ENCODE measurements around the gene PDYN. TPM values are rescaled to one million over a fixed set of nuclear protein-coding genes. Genes with fewer than 3 reads are reported as not detected.
A peak's percentile ranks its signal among the peaks of the same experiment; 100 is the strongest.

The PDYN gene
- total RNA-seq, 1 donor from 2014 or later, result not detected

- no peak for TF ChIP-seq CTCF (IDR thresholded peaks at IDR 0.05; ENCODE audit: borderline replicate concordance)
- no peaks in the 10 kb centered on the region for H3K36me3 ChIP-seq
- intact Hi-C loops (cut with micrococcal nuclease), result no loop called here
- H3K9me3 ChIP-seq (replicated peaks), result peaks cover 6% of the 10 kb centered on the region
- peaks cover 41% of the 10 kb centered on the region for H3K4me1 ChIP-seq
- no peak overlapping the region for H3K27ac ChIP-seq (replicated peaks)
- DNase-seq, result no peak
- peaks cover 4% of the 10 kb centered on the region for H3K27me3 ChIP-seq (ENCODE audit: low read depth)
- no peak overlapping the region for H3K4me3 ChIP-seq
Observed at GRCh38 chr20:1938464-1939269, 55.2 kb downstream of the PDYN start.

- no peak for TF ChIP-seq CTCF (IDR thresholded peaks at IDR 0.05; ENCODE audit: borderline replicate concordance)
- H3K4me3 ChIP-seq, result no peak overlapping the region
- no peaks in the 10 kb centered on the region for H3K27me3 ChIP-seq (ENCODE audit: low read depth)
- H3K4me1 ChIP-seq, result peaks cover 50% of the 10 kb centered on the region
- DNase-seq, result no peak
- no peaks in the 10 kb centered on the region for H3K36me3 ChIP-seq
- intact Hi-C loops (cut with micrococcal nuclease), result no loop called here
- no peak overlapping the region for H3K27ac ChIP-seq (replicated peaks)
- H3K9me3 ChIP-seq (replicated peaks), result peaks cover 6% of the 10 kb centered on the region
Observed at GRCh38 chr20:1937316-1937976, 56.4 kb downstream of the PDYN start.

DNA sequence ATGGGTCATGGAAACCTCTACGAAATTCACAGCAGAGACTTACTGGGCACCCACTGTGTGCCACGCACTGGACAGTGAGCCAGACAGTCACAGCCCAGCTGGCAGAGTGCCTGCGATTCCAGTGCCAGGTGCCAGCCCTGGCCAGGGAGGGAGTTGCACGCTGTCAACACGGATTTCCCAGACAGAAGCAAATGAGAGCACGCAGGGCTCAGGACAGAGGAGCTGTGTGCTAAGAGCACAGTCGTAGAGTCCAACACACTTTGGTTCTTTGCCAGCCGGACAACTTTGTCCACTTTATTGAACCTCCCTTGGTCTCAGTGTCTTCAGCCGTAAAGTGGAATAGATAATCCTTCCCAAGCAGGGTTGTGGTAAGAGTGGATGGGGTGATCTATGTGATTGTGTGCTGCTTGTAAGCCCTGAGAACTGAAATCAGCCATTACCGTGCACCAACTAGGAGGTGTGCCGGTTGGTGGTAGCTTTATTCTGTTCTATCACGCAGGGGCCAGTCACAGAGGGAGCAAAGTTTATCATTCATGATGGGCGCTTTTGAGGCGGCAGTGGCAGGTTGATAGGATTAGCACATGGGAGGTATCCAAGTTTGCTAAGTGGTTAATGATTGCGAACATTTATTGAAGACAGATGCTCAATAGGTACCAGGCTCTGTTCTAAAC is 58.0 kb downstream of the PDYN start:
- Histone ChIP-seq H3K36me3 (no peaks in the 10 kb centered on the region), H3K27ac (replicated peaks) (peak overlapping the region; percentile 78), H3K4me3 (peak overlapping the region; percentile 43), H3K27me3 (ENCODE audit: low read depth) (no peaks in the 10 kb centered on the region), H3K9me3 (replicated peaks) (peaks cover 6% of the 10 kb centered on the region), H3K4me1 (peaks cover 42% of the 10 kb centered on the region)
- DNase-seq, result peak; percentile 74
- intact Hi-C loops (cut with micrococcal nuclease), result no loop called here
- TF ChIP-seq CTCF (IDR thresholded peaks at IDR 0.05; ENCODE audit: borderline replicate concordance), result no peak

DNA sequence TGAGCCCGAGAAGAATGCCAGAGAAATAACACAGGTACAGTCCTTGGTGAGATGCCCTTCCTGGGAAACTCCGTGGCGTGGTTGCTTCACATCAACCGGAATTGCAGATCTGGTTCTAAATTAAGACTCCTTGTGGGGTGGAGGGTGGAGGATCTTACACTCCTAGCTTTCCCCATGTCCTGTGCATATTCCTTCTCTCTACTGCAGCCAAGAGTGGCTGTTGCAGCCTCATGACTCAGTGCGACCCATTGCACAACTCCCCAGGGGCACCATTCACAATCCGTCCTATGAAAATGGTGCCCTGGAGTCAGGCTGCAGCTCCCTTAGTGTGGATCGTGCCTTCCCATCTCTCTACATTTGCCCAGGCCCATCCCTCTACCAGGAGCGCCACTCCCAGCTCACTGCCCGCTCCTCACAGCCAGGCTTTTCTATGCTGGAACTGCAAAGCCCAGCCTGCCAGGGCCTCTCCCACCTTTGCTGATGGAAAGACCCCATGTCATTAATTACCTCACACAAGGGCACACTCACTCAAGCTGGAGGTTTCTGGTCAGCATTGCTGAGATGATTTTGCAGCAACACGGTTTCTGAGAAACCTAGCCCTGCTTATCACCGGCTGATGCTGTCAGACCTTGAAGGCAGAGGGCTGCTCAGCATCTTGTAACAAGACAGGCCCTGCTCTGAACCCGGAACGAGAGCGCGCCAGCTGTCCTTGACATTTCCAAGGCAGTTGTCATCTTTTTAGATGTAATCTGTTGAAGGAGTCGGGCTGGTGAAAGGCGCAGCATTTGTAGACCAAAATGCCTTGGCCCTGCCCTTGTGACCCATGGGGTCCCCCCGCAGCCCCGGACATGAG is 58.9 kb downstream of the PDYN start:
- intact Hi-C loops (cut with micrococcal nuclease), result no loop called here
- Histone ChIP-seq H3K27me3 (ENCODE audit: low read depth) (no peaks in the 10 kb centered on the region), H3K4me1 (peaks cover 44% of the 10 kb centered on the region), H3K4me3 (no peak overlapping the region), H3K36me3 (no peaks in the 10 kb centered on the region), H3K27ac (replicated peaks) (peak overlapping the region; percentile 78), H3K9me3 (replicated peaks) (peaks cover 6% of the 10 kb centered on the region)
- TF ChIP-seq CTCF (IDR thresholded peaks at IDR 0.05; ENCODE audit: borderline replicate concordance), result no peak
- peak; percentile 74 for DNase-seq

GRCh38 chr20:1934156-1934555 is 59.7 kb downstream of the PDYN start:
- TF ChIP-seq CTCF (IDR thresholded peaks at IDR 0.05; ENCODE audit: borderline replicate concordance), result no peak
- no peak for DNase-seq
- H3K36me3 ChIP-seq, result no peaks in the 10 kb centered on the region
- peaks cover 48% of the 10 kb centered on the region for H3K4me1 ChIP-seq
- intact Hi-C loops (cut with micrococcal nuclease), result no loop called here
- peaks cover 6% of the 10 kb centered on the region for H3K9me3 ChIP-seq (replicated peaks)
- H3K4me3 ChIP-seq, result no peak overlapping the region
- peak overlapping the region; percentile 78 for H3K27ac ChIP-seq (replicated peaks)
- H3K27me3 ChIP-seq (ENCODE audit: low read depth), result no peaks in the 10 kb centered on the region
